Measurements from ENCODE around the gene PFDN5.

DNA sequence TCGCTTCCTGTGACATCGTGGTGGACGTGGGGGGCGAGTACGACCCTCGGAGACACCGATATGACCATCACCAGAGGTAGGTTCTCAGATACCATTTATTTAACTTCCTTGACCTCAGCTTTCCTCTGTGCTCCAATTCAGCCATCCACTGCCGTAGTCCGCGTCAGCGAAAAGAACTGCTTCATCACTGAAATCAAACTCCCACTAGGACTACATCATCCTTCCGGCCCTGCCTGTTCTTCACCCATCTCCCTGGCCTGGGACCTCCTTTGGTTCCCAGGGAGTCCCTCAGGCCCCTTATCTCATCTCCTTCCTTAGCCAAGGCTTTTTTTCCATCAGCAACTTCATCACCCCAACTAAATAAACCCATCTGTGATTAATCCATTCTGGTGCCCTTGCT is 4.8 kb downstream of the PFDN5 start:
- TF ChIP-seq, protein P1, sequence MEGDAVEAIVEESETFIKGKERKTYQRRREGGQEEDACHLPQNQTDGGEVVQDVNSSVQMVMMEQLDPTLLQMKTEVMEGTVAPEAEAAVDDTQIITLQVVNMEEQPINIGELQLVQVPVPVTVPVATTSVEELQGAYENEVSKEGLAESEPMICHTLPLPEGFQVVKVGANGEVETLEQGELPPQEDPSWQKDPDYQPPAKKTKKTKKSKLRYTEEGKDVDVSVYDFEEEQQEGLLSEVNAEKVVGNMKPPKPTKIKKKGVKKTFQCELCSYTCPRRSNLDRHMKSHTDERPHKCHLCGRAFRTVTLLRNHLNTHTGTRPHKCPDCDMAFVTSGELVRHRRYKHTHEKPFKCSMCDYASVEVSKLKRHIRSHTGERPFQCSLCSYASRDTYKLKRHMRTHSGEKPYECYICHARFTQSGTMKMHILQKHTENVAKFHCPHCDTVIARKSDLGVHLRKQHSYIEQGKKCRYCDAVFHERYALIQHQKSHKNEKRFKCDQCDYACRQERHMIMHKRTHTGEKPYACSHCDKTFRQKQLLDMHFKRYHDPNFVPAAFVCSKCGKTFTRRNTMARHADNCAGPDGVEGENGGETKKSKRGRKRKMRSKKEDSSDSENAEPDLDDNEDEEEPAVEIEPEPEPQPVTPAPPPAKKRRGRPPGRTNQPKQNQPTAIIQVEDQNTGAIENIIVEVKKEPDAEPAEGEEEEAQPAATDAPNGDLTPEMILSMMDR (IDR thresholded peaks at IDR 0.05) = no peak
- TF ChIP-seq POLR2A (IDR thresholded peaks at IDR 0.05) = no peak
